H1 (cell line): ENCODE measurements around the gene SEC24B. TPM values are rescaled to one million over a fixed set of nuclear protein-coding genes. Genes with fewer than 3 reads are reported as not detected.

Source experiments
- ASH2L ChIP-seq: fragments of 200-600, 300-600 bp; sonication (generic); IDR thresholded peaks from one replicate; pipeline ENCODE4 v1.7.1; 2017; ENCODE audit warnings: low read length
- BACH1 ChIP-seq: IDR thresholded peaks from 2 replicates; pipeline ENCODE4 v1.6.1; 2012; ENCODE audit warnings: low read length, improper control_type of control experiment
- CTBP2 ChIP-seq: IDR thresholded peaks from 2 replicates; pipeline ENCODE4 v1.7.0; 2011; ENCODE audit warnings: borderline replicate concordance, mild to moderate bottlenecking, moderate library complexity, mixed read lengths, low read length; ENCODE audit not compliant: insufficient read depth, insufficient read length
- EGR1 ChIP-seq: IDR thresholded peaks from 2 replicates; pipeline ENCODE4 v1.6.1; 2011; ENCODE audit warnings: low read depth, low read length, borderline replicate concordance
- EP300 ChIP-seq, 2 experiments: IDR thresholded peaks; 1 replicate in 1 of 2; 2 replicates in 1 of 2; pipeline ENCODE4 v1.6.1; 2011 to 2012; ENCODE audit warnings: low read depth in 2 of 2, low read length in 2 of 2, mild to moderate bottlenecking in 2 of 2, borderline replicate concordance in 1 of 2, inconsistent platforms in 1 of 2, moderate library complexity in 1 of 2
- EZH2 ChIP-seq: fragments of 200-600 bp; sonication (generic); IDR thresholded peaks from 2 replicates; pipeline ENCODE4 v1.7.1; 2012; ENCODE audit warnings: low read depth, mild to moderate bottlenecking, moderate library complexity, low read length, inconsistent platforms; ENCODE audit not compliant: severe bottlenecking
- KDM1A ChIP-seq: fragments of 200-600, 300-600 bp; sonication (generic); IDR thresholded peaks from 2 replicates; pipeline ENCODE4 v1.7.1; 2016; ENCODE audit warnings: mild to moderate bottlenecking, low read length, borderline replicate concordance
- KDM4A ChIP-seq: IDR thresholded peaks from one replicate; pipeline ENCODE4 v1.7.1; 2012; ENCODE audit warnings: low read depth, mild to moderate bottlenecking, moderate library complexity, low read length, inconsistent platforms; ENCODE audit not compliant: severe bottlenecking
- KDM5A ChIP-seq: fragments of 200-600 bp; IDR thresholded peaks from 2 replicates; pipeline ENCODE4 v1.7.1; 2012; ENCODE audit warnings: mild to moderate bottlenecking, low read length, inconsistent platforms, mixed read lengths
- NRF1 ChIP-seq: IDR thresholded peaks from 2 replicates; pipeline ENCODE4 v1.6.1; 2011; ENCODE audit warnings: mild to moderate bottlenecking, low read depth, low read length, improper control_type of control experiment
- PHF8 ChIP-seq: fragments of 200-600 bp; sonication (generic); conservative IDR thresholded peaks from 2 replicates; pipeline ENCODE4 v1.7.1; 2012; ENCODE audit warnings: low read depth, mild to moderate bottlenecking, inconsistent platforms, low read length, moderate library complexity
- RBBP5 ChIP-seq: IDR thresholded peaks from 2 replicates; pipeline ENCODE4 v1.7.1; 2012; ENCODE audit warnings: low read depth, mild to moderate bottlenecking, inconsistent platforms, low read length, moderate library complexity, borderline replicate concordance
- RFX5 ChIP-seq: IDR thresholded peaks from 2 replicates; pipeline ENCODE4 v1.6.1; 2011; ENCODE audit warnings: low read depth, low read length, improper control_type of control experiment, borderline replicate concordance
- RNF2 ChIP-seq: fragments of 200-900, 300-1000 bp; sonication (generic); IDR thresholded peaks from 2 replicates; pipeline ENCODE4 v1.7.1; 2016; ENCODE audit warnings: borderline replicate concordance, low read depth, mild to moderate bottlenecking, antibody characterized with exemption, low read length; ENCODE audit not compliant: poor library complexity, severe bottlenecking; ENCODE audit errors: missing control alignments
- RXRA ChIP-seq: IDR thresholded peaks from 2 replicates; pipeline ENCODE4 v1.6.1; 2011; ENCODE audit warnings: low read depth, mild to moderate bottlenecking, low read length, moderate library complexity; ENCODE audit not compliant: insufficient read depth
- SAP30 ChIP-seq: fragments of 300-600 bp; sonication (generic); IDR thresholded peaks from 2 replicates; pipeline ENCODE4 v1.7.1; 2012; ENCODE audit warnings: low read length, moderate library complexity, mild to moderate bottlenecking, inconsistent platforms; ENCODE audit not compliant: insufficient read depth, insufficient replicate concordance
- SIRT6 ChIP-seq: IDR thresholded peaks from one replicate; pipeline ENCODE4 v1.7.1; 2012; ENCODE audit warnings: low read length, inconsistent platforms
- SIX5 ChIP-seq: IDR thresholded peaks from 2 replicates; pipeline ENCODE4 v1.6.1; 2011; ENCODE audit warnings: mild to moderate bottlenecking, low read depth, low read length
- SUZ12 ChIP-seq: fragments of 200-600 bp; sonication (generic); IDR thresholded peaks from 2 replicates; pipeline ENCODE4 v1.6.1; 2012; ENCODE audit warnings: mild to moderate bottlenecking, inconsistent platforms, low read length, moderate library complexity, mixed read lengths
- TCF12 ChIP-seq: IDR thresholded peaks from 2 replicates; pipeline ENCODE4 v1.6.1; 2011; ENCODE audit warnings: low read depth, mild to moderate bottlenecking, low read length
- TEAD4 ChIP-seq: IDR thresholded peaks from 2 replicates; pipeline ENCODE4 v1.6.1; 2012; ENCODE audit warnings: low read depth, low read length, inconsistent platforms, mixed read lengths
- polyA plus RNA-seq, 7 experiments: library from polyadenylated mRNA; depleted of rRNA in 3 of 7; stranded (reverse) in 5 of 7; unstranded in 2 of 7; fragments of >200 nt in 5 of 7; fragments of 200-250 nt in 2 of 7; gene quantifications; 1 replicate in 5 of 7; 2 replicates in 1 of 7; 4 replicates in 1 of 7; pipeline versions ENCODE4 v1.2.1 to v1.2.3, GENCODE V29; 2011 to 2013; ENCODE audit warnings: missing spikeins in 2 of 7, mixed read lengths in 2 of 7
- total RNA-seq: library from RNA; stranded (reverse); fragmentation: NEBNext Ultra II Directional; extraction: Animal tissue kit (Norgen Biotek cat#: 25700); gene quantifications from 2 replicates; pipeline ENCODE4 v1.2.1, GENCODE V29; 2021
- TF ChIP-seq, protein P1 (sequence below): IDR thresholded peaks from 2 replicates; pipeline ENCODE4 v1.6.1; 2011; ENCODE audit warnings: low read length, improper control_type of control experiment

Gene SEC24B
- total and polyA plus RNA-seq, 2 of the 8 experiments (the other 6 are each of a cell fraction or from before 2014, with no cell fraction given): 25.6 to 30.9 TPM

DNA sequence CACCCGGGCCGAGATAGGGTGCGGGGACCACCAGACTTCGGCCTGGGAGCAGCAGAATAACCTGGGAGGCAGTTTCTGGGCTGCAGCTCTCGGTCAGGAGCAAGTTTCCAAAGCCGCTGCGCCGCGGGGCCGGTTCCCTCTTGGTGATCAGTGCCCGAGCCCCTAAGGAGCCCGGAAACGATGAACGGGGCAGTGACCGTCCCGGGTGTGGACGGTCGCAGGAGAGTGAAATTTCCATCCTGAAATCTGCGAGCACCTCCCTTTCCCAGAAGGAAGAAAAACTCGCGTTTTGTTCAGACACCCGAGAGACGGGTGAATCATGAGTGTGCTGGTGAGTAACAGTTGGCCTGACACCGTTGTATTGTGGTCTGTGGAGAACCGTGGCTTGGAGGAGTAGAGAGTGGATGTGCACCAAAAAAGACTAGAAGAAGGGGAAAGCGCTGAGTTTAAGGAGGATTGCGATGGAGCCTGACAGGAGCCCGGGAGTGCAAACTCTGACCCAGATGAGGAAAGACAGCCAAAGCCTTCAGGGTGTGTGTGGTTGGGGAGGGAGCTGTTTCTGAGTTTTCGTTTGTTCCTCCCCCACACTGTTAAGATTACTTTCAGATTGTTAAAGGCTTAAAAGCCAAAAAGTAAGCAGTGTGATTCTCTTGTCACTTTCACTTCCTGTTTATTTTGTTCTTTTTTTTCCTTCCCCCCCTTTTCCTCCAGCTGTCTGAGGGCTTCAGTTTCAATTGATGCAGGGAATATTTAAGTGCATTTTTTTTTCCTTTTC is 127.3 kb downstream of the SEC24B start (continued):
- peak; percentile 58; the same call in 1 of the 2 replicates for TF ChIP-seq RBBP5
- TF ChIP-seq SUZ12: 0 out of 2 replicates have a peak, but pooled peaks have one; percentile 24
- TF ChIP-seq PHF8: no peak
- TF ChIP-seq RXRA: no peak
- TF ChIP-seq RFX5: no peak
- TF ChIP-seq SAP30: peak; percentile 90
- TF ChIP-seq SIRT6: no peak
- TF ChIP-seq TCF12: no peak
- TF ChIP-seq NRF1: no peak
- no peak for TF ChIP-seq KDM1A
- no peak for TF ChIP-seq SIX5
- TF ChIP-seq TEAD4: no peak
- TF ChIP-seq KDM4A: no peak
- TF ChIP-seq BACH1: no peak
- no peak for TF ChIP-seq KDM5A
- TF ChIP-seq, protein P1, sequence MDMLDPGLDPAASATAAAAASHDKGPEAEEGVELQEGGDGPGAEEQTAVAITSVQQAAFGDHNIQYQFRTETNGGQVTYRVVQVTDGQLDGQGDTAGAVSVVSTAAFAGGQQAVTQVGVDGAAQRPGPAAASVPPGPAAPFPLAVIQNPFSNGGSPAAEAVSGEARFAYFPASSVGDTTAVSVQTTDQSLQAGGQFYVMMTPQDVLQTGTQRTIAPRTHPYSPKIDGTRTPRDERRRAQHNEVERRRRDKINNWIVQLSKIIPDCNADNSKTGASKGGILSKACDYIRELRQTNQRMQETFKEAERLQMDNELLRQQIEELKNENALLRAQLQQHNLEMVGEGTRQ: no peak
- peak; percentile 79 for TF ChIP-seq ASH2L
- 0 out of 2 replicates have a peak, but pooled peaks have one; percentile 9 for TF ChIP-seq EGR1
- peak; percentile 49 for TF ChIP-seq RNF2
- TF ChIP-seq EP300 (IDR thresholded peaks at IDR 0.05; ENCODE audit: borderline replicate concordance in 1 of 2, low read depth in 2 of 2, low read length in 2 of 2): no peak
- peak; percentile 3 for TF ChIP-seq EZH2
- TF ChIP-seq CTBP2: peak; percentile 39
